ENCODE results near the gene PLCH1.

The PLCH1 gene

DNA sequence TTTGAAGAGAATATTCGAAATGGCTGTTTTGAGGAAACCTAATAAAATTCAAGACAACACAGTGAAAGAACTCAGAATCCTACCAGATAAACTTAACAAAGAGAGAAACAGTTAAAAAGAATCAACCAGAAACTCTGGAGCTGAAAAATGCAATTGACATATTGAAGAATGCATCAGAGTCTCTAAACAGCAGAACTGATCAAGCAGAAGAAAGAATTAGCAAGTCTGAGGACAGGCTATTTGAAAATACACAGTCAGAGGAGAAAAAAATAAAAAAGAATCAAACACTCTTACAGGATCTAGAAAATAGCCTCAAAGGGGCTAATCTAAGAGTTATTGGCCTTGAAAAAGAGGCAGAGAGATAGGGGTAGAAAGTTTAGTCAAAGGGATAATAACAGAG, 47.7 kb upstream of the PLCH1 start:
- no peaks in the 10 kb centered on the region for H3K4me1 ChIP-seq (ENCODE audit: control insufficient read depth, insufficient read depth, low read length)
- TF ChIP-seq ZNF558 (tag by site-specific recombination; IDR thresholded peaks at IDR 0.05) = no peak
- TF ChIP-seq, protein P1, sequence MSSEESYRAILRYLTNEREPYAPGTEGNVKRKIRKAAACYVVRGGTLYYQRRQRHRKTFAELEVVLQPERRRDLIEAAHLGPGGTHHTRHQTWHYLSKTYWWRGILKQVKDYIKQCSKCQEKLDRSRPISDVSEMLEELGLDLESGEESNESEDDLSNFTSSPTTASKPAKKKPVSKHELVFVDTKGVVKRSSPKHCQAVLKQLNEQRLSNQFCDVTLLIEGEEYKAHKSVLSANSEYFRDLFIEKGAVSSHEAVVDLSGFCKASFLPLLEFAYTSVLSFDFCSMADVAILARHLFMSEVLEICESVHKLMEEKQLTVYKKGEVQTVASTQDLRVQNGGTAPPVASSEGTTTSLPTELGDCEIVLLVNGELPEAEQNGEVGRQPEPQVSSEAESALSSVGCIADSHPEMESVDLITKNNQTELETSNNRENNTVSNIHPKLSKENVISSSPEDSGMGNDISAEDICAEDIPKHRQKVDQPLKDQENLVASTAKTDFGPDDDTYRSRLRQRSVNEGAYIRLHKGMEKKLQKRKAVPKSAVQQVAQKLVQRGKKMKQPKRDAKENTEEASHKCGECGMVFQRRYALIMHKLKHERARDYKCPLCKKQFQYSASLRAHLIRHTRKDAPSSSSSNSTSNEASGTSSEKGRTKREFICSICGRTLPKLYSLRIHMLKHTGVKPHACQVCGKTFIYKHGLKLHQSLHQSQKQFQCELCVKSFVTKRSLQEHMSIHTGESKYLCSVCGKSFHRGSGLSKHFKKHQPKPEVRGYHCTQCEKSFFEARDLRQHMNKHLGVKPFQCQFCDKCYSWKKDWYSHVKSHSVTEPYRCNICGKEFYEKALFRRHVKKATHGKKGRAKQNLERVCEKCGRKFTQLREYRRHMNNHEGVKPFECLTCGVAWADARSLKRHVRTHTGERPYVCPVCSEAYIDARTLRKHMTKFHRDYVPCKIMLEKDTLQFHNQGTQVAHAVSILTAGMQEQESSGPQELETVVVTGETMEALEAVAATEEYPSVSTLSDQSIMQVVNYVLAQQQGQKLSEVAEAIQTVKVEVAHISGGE (tag by site-specific recombination; conservative IDR thresholded peaks at IDR 0.05; ENCODE audit: low read depth) = no peak
- TF ChIP-seq HOXC10 (CRISPR knock-in tag; IDR thresholded peaks at IDR 0.05) = no peak
- TF ChIP-seq ZNF184 (tag by site-specific recombination; IDR thresholded peaks at IDR 0.05) = no peak
- TF ChIP-seq, protein P2, sequence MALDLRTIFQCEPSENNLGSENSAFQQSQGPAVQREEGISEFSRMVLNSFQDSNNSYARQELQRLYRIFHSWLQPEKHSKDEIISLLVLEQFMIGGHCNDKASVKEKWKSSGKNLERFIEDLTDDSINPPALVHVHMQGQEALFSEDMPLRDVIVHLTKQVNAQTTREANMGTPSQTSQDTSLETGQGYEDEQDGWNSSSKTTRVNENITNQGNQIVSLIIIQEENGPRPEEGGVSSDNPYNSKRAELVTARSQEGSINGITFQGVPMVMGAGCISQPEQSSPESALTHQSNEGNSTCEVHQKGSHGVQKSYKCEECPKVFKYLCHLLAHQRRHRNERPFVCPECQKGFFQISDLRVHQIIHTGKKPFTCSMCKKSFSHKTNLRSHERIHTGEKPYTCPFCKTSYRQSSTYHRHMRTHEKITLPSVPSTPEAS (tag by site-specific recombination; IDR thresholded peaks at IDR 0.05) = no peak
- TF ChIP-seq ZNF830 (tag by site-specific recombination; IDR thresholded peaks at IDR 0.05; ENCODE audit: low read depth) = no peak
- TF ChIP-seq ZFP41 (tag by site-specific recombination; IDR thresholded peaks at IDR 0.05; ENCODE audit: borderline replicate concordance) = no peak
- no peak for TF ChIP-seq ZNF140 (tag by site-specific recombination; IDR thresholded peaks at IDR 0.05)
- TF ChIP-seq ZNF624 (tag by site-specific recombination; IDR thresholded peaks at IDR 0.05) = no peak
- TF ChIP-seq HOXA7 (CRISPR knock-in tag; IDR thresholded peaks at IDR 0.05; ENCODE audit: borderline replicate concordance) = no peak
- TF ChIP-seq MZF1 (tag by site-specific recombination; IDR thresholded peaks at IDR 0.05; ENCODE audit: borderline replicate concordance) = no peak
- TF ChIP-seq OVOL3 (tag by site-specific recombination; IDR thresholded peaks at IDR 0.05) = no peak
- no peak for TF ChIP-seq ZBTB20 (tag by site-specific recombination; IDR thresholded peaks at IDR 0.05)
- no peak for TF ChIP-seq ZNF2 (tag by site-specific recombination; IDR thresholded peaks at IDR 0.05)
- no peak for TF ChIP-seq IKZF3 (tag by site-specific recombination; IDR thresholded peaks at IDR 0.05)
- TF ChIP-seq ZNF155 (tag by site-specific recombination; IDR thresholded peaks at IDR 0.05) = no peak
- no peak for TF ChIP-seq SALL2 (tag by site-specific recombination; IDR thresholded peaks at IDR 0.05; ENCODE audit: borderline replicate concordance)
- peaks cover 0 to 13% of the 10 kb centered on the region in 2 experiments; a peak in 1 of 3 replicates for H3K36me3 ChIP-seq (ENCODE audit: control insufficient read depth in 2 of 2, insufficient read depth in 1 of 2, low read length in 2 of 2)
- H3K4me3 ChIP-seq (ENCODE audit: low read depth, low read length) = no peak overlapping the region
- ChIA-PET POLR2A (no interaction called here), CTCF (interaction anchor here (2.6 kb wide), 1 partner anchor 13 kb away, joined by 10 read pairs; the partner anchor contains the start of gene C3orf33)
- no peak overlapping the region for H3K27ac ChIP-seq (ENCODE audit: extremely low read depth, low read depth, low read length)
- no peaks in the 10 kb centered on the region for H3K9me3 ChIP-seq (ENCODE audit: control insufficient read depth, insufficient read depth, low read depth, low read length)

DNA sequence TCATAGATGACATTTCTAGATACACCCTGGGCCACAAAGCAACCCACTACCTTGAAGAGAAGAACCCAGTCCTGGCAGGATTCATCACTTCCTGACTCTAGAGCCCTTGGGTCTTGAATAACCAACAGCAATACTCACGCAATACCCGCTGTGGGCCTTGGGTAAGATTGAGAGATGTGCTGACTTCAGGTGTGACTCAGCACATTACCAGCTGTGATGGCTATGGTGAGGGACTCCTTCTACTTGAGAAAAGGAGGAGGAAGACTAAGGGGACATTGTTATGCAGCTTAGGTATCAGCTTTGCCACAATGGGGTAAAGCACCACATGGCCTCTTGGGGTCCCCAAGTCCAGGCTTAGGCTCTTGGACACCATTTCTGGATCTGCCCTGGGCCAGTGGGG, 46.3 kb upstream of the PLCH1 start:
- Histone ChIP-seq H3K9me3 (ENCODE audit: control insufficient read depth, insufficient read depth, low read depth, low read length) (no peaks in the 10 kb centered on the region), H3K36me3 (ENCODE audit: control insufficient read depth in 2 of 2, insufficient read depth in 1 of 2, low read length in 2 of 2) (peaks cover 0 to 13% of the 10 kb centered on the region in 2 experiments; a peak in 1 of 3 replicates), H3K4me1 (ENCODE audit: control insufficient read depth, insufficient read depth, low read length) (no peaks in the 10 kb centered on the region), H3K4me3 (ENCODE audit: low read depth, low read length) (no peak overlapping the region), H3K27ac (ENCODE audit: extremely low read depth, low read depth, low read length) (no peak overlapping the region)
- TF ChIP-seq ZNF626 (tag by site-specific recombination; IDR thresholded peaks at IDR 0.05) (no peak), KLF10 (tag by site-specific recombination; IDR thresholded peaks at IDR 0.05) (no peak), HOXD13 (CRISPR knock-in tag; IDR thresholded peaks at IDR 0.05; ENCODE audit: borderline replicate concordance) (no peak), ZNF16 (tag by site-specific recombination; IDR thresholded peaks at IDR 0.05; ENCODE audit: low read depth) (no peak), ZSCAN30 (tag by site-specific recombination; IDR thresholded peaks at IDR 0.05) (no peak)
- TF ChIP-seq, protein P3, sequence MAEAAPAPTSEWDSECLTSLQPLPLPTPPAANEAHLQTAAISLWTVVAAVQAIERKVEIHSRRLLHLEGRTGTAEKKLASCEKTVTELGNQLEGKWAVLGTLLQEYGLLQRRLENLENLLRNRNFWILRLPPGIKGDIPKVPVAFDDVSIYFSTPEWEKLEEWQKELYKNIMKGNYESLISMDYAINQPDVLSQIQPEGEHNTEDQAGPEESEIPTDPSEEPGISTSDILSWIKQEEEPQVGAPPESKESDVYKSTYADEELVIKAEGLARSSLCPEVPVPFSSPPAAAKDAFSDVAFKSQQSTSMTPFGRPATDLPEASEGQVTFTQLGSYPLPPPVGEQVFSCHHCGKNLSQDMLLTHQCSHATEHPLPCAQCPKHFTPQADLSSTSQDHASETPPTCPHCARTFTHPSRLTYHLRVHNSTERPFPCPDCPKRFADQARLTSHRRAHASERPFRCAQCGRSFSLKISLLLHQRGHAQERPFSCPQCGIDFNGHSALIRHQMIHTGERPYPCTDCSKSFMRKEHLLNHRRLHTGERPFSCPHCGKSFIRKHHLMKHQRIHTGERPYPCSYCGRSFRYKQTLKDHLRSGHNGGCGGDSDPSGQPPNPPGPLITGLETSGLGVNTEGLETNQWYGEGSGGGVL (tag by site-specific recombination; IDR thresholded peaks at IDR 0.05) = no peak
- ChIA-PET POLR2A (no interaction called here), CTCF (no interaction called here)
